A549 (cell line): ENCODE measurements around the gene LASP1. TPM values are rescaled to one million over a fixed set of nuclear protein-coding genes. Genes with fewer than 3 reads are reported as not detected.

ENCODE experiments used
- ATAC-seq, 2 experiments: fragments of 200-7000 bp in 1 of 2; fragments of >200 bp in 1 of 2; cut with Nextera tagmentation in 1 of 2; cut with Tn5 transposase in 1 of 2; 3 replicates each; pipeline versions ENCODE4 v1.8.0 to v1.9.1; 2018 to 2020; ENCODE audit warnings: mild to moderate bottlenecking in 1 of 2, moderate library complexity in 1 of 2
- CTCF ChIA-PET: fragments of 300-600 bp; sonication (Branson Sonifier 250); formaldehyde crosslinking; extraction: SDS; loops from one replicate; lab custom pipeline; 2021; ENCODE audit warnings: antibody characterized with exemption, inconsistent platforms; lab: Yijun Ruan, JAX
- POLR2A ChIA-PET: fragments of 350-600 bp; formaldehyde crosslinking; extraction: SDS; loops from one replicate; lab custom pipeline; 2021; ENCODE audit warnings: antibody characterized with exemption, inconsistent platforms; lab: Yijun Ruan, JAX
- DNase-seq, 2 experiments: peaks; one replicate each; pipeline versions ENCODE4 v3.0.0 to v3.0.0-alpha.2; 2011 to 2016; ENCODE audit warnings: low read depth in 1 of 2, low spot score in 1 of 2
- FAIRE-seq: peaks from 2 replicates; lab custom pipeline; 2011; peaks lifted over from hg19 to GRCh38; lab: Jason Lieb, UNC
- H3K27ac ChIP-seq, 2 experiments: fragments of >200 bp; sonication (Bioruptor Twin); formaldehyde crosslinking; 3 replicates each; pipeline ENCODE4 v1.5.1; 2016 to 2017
- H3K4me1 ChIP-seq: fragments of >200 bp; sonication (Bioruptor Twin); formaldehyde crosslinking; 3 replicates; pipeline ENCODE4 v1.6.1; 2016
- H3K4me2 ChIP-seq: fragments of >200 bp; sonication (Bioruptor Twin); formaldehyde crosslinking; 3 replicates; pipeline ENCODE4 v1.6.1; 2016
- H3K4me3 ChIP-seq: fragments of >200 bp; sonication (Bioruptor Twin); formaldehyde crosslinking; 3 replicates; pipeline ENCODE4 v1.5.1; 2016
- H3K9me3 ChIP-seq: fragments of >200 bp; sonication (Bioruptor Twin); formaldehyde crosslinking; 3 replicates; pipeline ENCODE4 v1.6.1; 2016
- CBX2 ChIP-seq: fragments of 200-600 bp; sonication (generic); IDR thresholded peaks from 2 replicates; pipeline ENCODE4 v1.6.1; 2016; ENCODE audit warnings: low read depth, mild to moderate bottlenecking, borderline replicate concordance
- CBX8 ChIP-seq: fragments of 200-600 bp; sonication (generic); IDR thresholded peaks from 2 replicates; pipeline ENCODE4 v1.6.1; 2016
- CEBPB ChIP-seq, 2 experiments: fragments of >200 bp in 1 of 2; sonication (Bioruptor Twin) in 1 of 2; formaldehyde crosslinking in 1 of 2; IDR thresholded peaks; 2 replicates each; pipeline ENCODE4 v1.6.1; 2012 to 2016
- EHF ChIP-seq: fragments of 250-450 bp; sonication (Bioruptor Pico); IDR thresholded peaks from 2 replicates; pipeline ENCODE4 v1.5.0; 2020; ENCODE audit warnings: mild to moderate bottlenecking
- FOSL2 ChIP-seq, 2 experiments: fragments of 450-650 bp in 1 of 2; fragments of >200 bp in 1 of 2; sonication (Bioruptor Twin) in 1 of 2; formaldehyde crosslinking; IDR thresholded peaks; 2 replicates each; pipeline versions ENCODE4 v1.5.0 to v1.6.1; 2016 to 2020; ENCODE audit warnings: mild to moderate bottlenecking in 1 of 2, moderate library complexity in 1 of 2
- HEYL ChIP-seq: fragments of 250-450 bp; sonication (Bioruptor Pico); IDR thresholded peaks from 2 replicates; pipeline ENCODE4 v1.8.0; 2021; ENCODE audit warnings: mild to moderate bottlenecking, moderate library complexity
- HOXB13 ChIP-seq: fragments of 250-450 bp; sonication (Bioruptor Pico); IDR thresholded peaks from 2 replicates; pipeline ENCODE4 v1.5.0; 2020; ENCODE audit warnings: low read depth, mild to moderate bottlenecking, moderate library complexity
- KDM1A ChIP-seq: fragments of 200-600 bp; sonication (generic); IDR thresholded peaks from 2 replicates; pipeline ENCODE4 v1.6.1; 2016; ENCODE audit warnings: low read depth, mild to moderate bottlenecking
- MAFK ChIP-seq: fragments of 450-650 bp; IDR thresholded peaks from 2 replicates; pipeline ENCODE4 v1.6.1; 2014; ENCODE audit not compliant: partially characterized antibody
- MYC ChIP-seq: IDR thresholded peaks from 2 replicates; pipeline ENCODE4 v1.6.1; 2012; ENCODE audit warnings: mild to moderate bottlenecking, inconsistent platforms, low read length, improper control_type of control experiment, borderline replicate concordance
- NPAS2 ChIP-seq: fragments of 250-450 bp; sonication (Bioruptor Pico); IDR thresholded peaks from 2 replicates; pipeline ENCODE4 v1.8.0; 2022; ENCODE audit warnings: mild to moderate bottlenecking, moderate library complexity, borderline replicate concordance
- POLR2AphosphoS2 ChIP-seq: conservative IDR thresholded peaks from 2 replicates; pipeline ENCODE4 v1.6.1; 2012; ENCODE audit warnings: low read length, improper control_type of control experiment, inconsistent platforms
- RAD21 ChIP-seq, 2 experiments: fragments of >200 bp in 1 of 2; sonication (Bioruptor Twin) in 1 of 2; formaldehyde crosslinking in 1 of 2; IDR thresholded peaks in 1 of 2; conservative IDR thresholded peaks in 1 of 2; 2 replicates in 1 of 2; 3 replicates in 1 of 2; pipeline ENCODE4 v1.6.1; 2012 to 2018; ENCODE audit warnings: inconsistent platforms in 1 of 2
- RARB ChIP-seq: fragments of 250-450 bp; sonication (Bioruptor Pico); IDR thresholded peaks from 2 replicates; pipeline ENCODE4 v1.8.0; 2021; ENCODE audit warnings: mild to moderate bottlenecking, moderate library complexity
- RCOR1 ChIP-seq: fragments of 150-350 bp; IDR thresholded peaks from 2 replicates; pipeline ENCODE4 v1.6.1; 2014; ENCODE audit warnings: antibody characterized with exemption, low read length, low read depth
- TP53 ChIP-seq: fragments of 250-450 bp; sonication (Bioruptor Pico); IDR thresholded peaks from 2 replicates; pipeline ENCODE4 v1.5.0; 2021; ENCODE audit warnings: mild to moderate bottlenecking, moderate library complexity
- WGBS: methylation state at CpG from one replicate; pipeline ENCODE4 v1.1.6; 2017; ENCODE audit errors: missing lambda C conversion rate; 5-methylcytosine and 5-hydroxymethylcytosine counted together
- polyA plus RNA-seq, 4 experiments: library from polyadenylated mRNA; depleted of rRNA in 3 of 4; stranded (reverse); fragments of >200 nt; fragmentation: RNase III in 1 of 4; extraction: RNeasy Plus Mini Kit Qiagen cat#74134 plus additional on column Dnase treatment in 1 of 4; gene quantifications; 2 replicates in 3 of 4; 3 replicates in 1 of 4; pipeline ENCODE4 v1.2.3, GENCODE V29; 2011 to 2017
- TF ChIP-seq, protein P1 (sequence below): fragments of >200 bp; sonication (Bioruptor Twin); formaldehyde crosslinking; IDR thresholded peaks from 3 replicates; pipeline ENCODE4 v1.5.1; 2016
- TF ChIP-seq, protein P2 (sequence below): fragments of 250-450 bp; sonication (Bioruptor Pico); IDR thresholded peaks from 2 replicates; pipeline ENCODE4 v1.5.0; 2020; ENCODE audit warnings: low read depth, mild to moderate bottlenecking, moderate library complexity
- TF ChIP-seq, protein P3 (sequence below): fragments of 450-650 bp; IDR thresholded peaks from 2 replicates; pipeline ENCODE4 v1.6.1; 2014; ENCODE audit warnings: antibody characterized with exemption
- TF ChIP-seq, protein P4 (sequence below): fragments of 250-450 bp; sonication (Bioruptor Pico); IDR thresholded peaks from 2 replicates; pipeline ENCODE4 v1.5.0; 2021; ENCODE audit warnings: mild to moderate bottlenecking, moderate library complexity, borderline replicate concordance

The LASP1 gene
- polyA plus RNA-seq, 2 of the 4 experiments (the other 2 are of a cell fraction), result 145 to 281 TPM

DNA sequence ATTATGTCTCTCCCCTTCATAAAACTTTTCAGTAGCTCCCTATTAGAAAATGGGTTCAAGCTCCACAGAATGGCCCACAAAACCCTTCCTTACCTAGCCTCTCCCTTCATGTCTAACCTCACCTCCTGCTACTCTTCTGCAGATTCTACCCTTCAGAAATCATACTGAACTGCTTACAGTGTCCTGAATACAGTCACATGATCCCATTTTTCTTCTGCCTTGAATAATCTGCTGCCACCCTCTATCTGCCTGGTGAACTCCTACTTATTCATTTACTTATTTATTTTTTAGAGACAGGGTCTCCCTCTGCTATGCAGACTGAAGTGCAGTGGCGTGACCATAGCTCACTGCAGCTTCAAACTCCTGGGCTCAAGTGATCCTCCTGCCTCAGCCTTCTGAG lies 70.5 kb downstream of the LASP1 start:
- no peak for FAIRE-seq

DNA sequence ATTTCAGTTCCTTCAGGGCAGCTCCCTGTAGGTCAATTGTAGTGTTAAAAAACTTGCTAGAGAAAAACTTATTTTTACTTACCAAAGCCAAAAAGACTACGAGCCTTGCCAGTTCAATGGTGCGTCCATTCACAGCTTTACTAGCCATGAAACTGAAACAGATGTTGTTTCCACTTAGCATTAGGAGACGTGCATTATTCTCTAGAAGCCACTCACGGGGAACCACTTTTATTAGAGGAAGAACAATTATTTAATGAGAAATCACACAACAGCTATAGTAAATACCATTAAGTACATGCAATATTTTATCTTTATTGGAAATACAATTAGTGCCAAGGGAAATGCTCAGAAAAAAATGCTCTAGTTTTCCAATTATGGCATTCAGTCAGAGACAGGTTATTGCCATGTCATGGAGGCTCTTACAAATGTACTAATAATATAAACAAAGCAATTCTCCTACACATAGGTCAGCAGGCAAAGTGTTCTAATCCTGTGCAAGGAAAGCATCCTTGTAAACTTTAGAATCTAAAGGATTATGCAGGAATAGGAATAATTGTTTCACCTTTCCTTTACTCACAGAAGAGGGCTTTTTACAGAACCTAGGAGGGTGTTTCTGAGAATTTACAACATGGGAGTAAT lies 73.0 kb downstream of the LASP1 start:
- no peak overlapping the region for H3K4me3 ChIP-seq
- WGBS, result 69% methylated on average over 4 of the region's 4 CpGs
- H3K4me1 ChIP-seq, result no peaks in the 10 kb centered on the region
- FAIRE-seq (no peak), ATAC-seq (no peak), DNase-seq (no peak)
- TF ChIP-seq, protein P1, sequence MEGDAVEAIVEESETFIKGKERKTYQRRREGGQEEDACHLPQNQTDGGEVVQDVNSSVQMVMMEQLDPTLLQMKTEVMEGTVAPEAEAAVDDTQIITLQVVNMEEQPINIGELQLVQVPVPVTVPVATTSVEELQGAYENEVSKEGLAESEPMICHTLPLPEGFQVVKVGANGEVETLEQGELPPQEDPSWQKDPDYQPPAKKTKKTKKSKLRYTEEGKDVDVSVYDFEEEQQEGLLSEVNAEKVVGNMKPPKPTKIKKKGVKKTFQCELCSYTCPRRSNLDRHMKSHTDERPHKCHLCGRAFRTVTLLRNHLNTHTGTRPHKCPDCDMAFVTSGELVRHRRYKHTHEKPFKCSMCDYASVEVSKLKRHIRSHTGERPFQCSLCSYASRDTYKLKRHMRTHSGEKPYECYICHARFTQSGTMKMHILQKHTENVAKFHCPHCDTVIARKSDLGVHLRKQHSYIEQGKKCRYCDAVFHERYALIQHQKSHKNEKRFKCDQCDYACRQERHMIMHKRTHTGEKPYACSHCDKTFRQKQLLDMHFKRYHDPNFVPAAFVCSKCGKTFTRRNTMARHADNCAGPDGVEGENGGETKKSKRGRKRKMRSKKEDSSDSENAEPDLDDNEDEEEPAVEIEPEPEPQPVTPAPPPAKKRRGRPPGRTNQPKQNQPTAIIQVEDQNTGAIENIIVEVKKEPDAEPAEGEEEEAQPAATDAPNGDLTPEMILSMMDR, result no peak
- TF ChIP-seq, protein P2, sequence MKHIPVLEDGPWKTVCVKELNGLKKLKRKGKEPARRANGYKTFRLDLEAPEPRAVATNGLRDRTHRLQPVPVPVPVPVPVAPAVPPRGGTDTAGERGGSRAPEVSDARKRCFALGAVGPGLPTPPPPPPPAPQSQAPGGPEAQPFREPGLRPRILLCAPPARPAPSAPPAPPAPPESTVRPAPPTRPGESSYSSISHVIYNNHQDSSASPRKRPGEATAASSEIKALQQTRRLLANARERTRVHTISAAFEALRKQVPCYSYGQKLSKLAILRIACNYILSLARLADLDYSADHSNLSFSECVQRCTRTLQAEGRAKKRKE (CRISPR knock-in tag), result no peak
- TF ChIP-seq EHF (no peak), NPAS2 (CRISPR knock-in tag) (no peak), CBX2 (no peak), MAFK (no peak), RCOR1 (no peak)
- H3K4me2 ChIP-seq, result no peak overlapping the region
- H3K9me3 ChIP-seq, result no peaks in the 10 kb centered on the region
- POLR2A ChIA-PET, result no interaction called here
- CTCF ChIA-PET, result interaction anchor here (1.1 to 1.8 kb wide), 3 partner anchors 9 to 42 kb away, joined by 4 to 5 read pairs (median 5); no protein-coding TSS in a partner anchor
- H3K27ac ChIP-seq, result no peak overlapping the region

More for the DNA sequence above, 70.5 kb downstream of the LASP1 start:
- H3K27ac ChIP-seq, result no peak overlapping the region
- DNase-seq, result no peak
- H3K4me3 ChIP-seq, result no peak overlapping the region
- H3K9me3 ChIP-seq, result no peaks in the 10 kb centered on the region
- H3K4me2 ChIP-seq, result no peak overlapping the region
- no peaks in the 10 kb centered on the region for H3K4me1 ChIP-seq
- peak in 1 of 2 experiments; percentile 33; a peak in 2 of 6 replicates for ATAC-seq
- CTCF ChIA-PET, result interaction anchor here (1.0 to 1.7 kb wide), 6 partner anchors 10 to 213 kb away, joined by 3 to 7 read pairs (median 4); no protein-coding TSS in a partner anchor
- POLR2A ChIA-PET, result no interaction called here
- WGBS, result 86% methylated on average over 1 of the region's 1 CpG
- TF ChIP-seq HOXB13 (CRISPR knock-in tag) (no peak), FOSL2 (IDR thresholded peaks at IDR 0.05) (no peak), FOSL2 (CRISPR knock-in tag; IDR thresholded peaks at IDR 0.05) (no peak), CBX8 (no peak), HEYL (CRISPR knock-in tag) (no peak), CEBPB (IDR thresholded peaks at IDR 0.05) (no peak)

DNA sequence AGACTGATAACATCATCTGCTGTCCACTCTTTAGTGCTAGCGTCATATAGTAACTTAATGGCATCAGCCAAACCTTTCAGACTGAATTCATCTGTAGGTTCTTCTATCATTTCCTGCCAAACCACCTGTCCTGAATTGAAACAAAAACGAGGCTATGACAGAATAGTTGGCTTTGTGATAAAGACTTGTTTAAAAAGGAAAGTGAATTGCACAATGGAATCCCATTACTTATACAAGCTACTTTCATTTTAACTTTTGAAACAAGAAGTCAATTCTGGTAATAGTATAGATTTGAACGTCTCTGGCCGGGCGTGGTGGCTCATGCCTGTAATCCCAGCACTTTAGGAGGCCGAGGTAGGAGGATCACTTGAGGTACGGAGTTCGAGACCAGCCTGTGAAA lies 73.7 kb downstream of the LASP1 start:
- H3K9me3 ChIP-seq, result no peaks in the 10 kb centered on the region
- WGBS, result 59% methylated on average over 8 of the region's 8 CpGs
- H3K4me3 ChIP-seq, result no peak overlapping the region
- TF ChIP-seq, protein P2 (CRISPR knock-in tag), result no peak
- TF ChIP-seq HOXB13 (CRISPR knock-in tag) (no peak), KDM1A (no peak), TP53 (CRISPR knock-in tag) (no peak), RAD21 (conservative IDR thresholded peaks at IDR 0.05 in 1 of 2, IDR thresholded peaks at IDR 0.05 in 1 of 2) (no peak), EHF (no peak), POLR2AphosphoS2 (no peak), MYC (no peak), FOSL2 (IDR thresholded peaks at IDR 0.05) (no peak), FOSL2 (CRISPR knock-in tag; IDR thresholded peaks at IDR 0.05) (no peak), RARB (CRISPR knock-in tag) (no peak)
- TF ChIP-seq, protein P3, sequence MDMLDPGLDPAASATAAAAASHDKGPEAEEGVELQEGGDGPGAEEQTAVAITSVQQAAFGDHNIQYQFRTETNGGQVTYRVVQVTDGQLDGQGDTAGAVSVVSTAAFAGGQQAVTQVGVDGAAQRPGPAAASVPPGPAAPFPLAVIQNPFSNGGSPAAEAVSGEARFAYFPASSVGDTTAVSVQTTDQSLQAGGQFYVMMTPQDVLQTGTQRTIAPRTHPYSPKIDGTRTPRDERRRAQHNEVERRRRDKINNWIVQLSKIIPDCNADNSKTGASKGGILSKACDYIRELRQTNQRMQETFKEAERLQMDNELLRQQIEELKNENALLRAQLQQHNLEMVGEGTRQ, result no peak
- TF ChIP-seq, protein P4, sequence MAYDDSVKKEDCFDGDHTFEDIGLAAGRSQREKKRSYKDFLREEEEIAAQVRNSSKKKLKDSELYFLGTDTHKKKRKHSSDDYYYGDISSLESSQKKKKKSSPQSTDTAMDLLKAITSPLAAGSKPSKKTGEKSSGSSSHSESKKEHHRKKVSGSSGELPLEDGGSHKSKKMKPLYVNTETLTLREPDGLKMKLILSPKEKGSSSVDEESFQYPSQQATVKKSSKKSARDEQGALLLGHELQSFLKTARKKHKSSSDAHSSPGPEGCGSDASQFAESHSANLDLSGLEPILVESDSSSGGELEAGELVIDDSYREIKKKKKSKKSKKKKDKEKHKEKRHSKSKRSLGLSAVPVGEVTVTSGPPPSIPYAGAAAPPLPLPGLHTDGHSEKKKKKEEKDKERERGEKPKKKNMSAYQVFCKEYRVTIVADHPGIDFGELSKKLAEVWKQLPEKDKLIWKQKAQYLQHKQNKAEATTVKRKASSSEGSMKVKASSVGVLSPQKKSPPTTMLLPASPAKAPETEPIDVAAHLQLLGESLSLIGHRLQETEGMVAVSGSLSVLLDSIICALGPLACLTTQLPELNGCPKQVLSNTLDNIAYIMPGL (CRISPR knock-in tag), result no peak
- POLR2A ChIA-PET, result no interaction called here
- no peak overlapping the region for H3K27ac ChIP-seq
- ATAC-seq, result no peak
- no peaks in the 10 kb centered on the region for H3K4me1 ChIP-seq
- CTCF ChIA-PET, result interaction anchor here (0.6 to 1.8 kb wide), 4 partner anchors 20 to 557 kb away, joined by 3 to 5 read pairs (median 4); no protein-coding TSS in a partner anchor
- DNase-seq, result no peak
- peak; percentile 77 for FAIRE-seq
- H3K4me2 ChIP-seq, result no peak overlapping the region
